H1 (cell line): ENCODE measurements around the gene GP1BB.

Experiments
- CTCF ChIP-seq, 3 experiments: IDR thresholded peaks; 1 replicate in 2 of 3; 2 replicates in 1 of 3; pipeline versions ENCODE4 v1.5.1 to v1.6.1; 2011; ENCODE audit warnings: low read length in 3 of 3, mild to moderate bottlenecking in 3 of 3, inconsistent platforms in 2 of 3, low read depth in 1 of 3, moderate library complexity in 1 of 3; ENCODE audit not compliant: insufficient read depth in 1 of 3; ENCODE audit errors: control extremely low read depth in 1 of 3
- EGR1 ChIP-seq: IDR thresholded peaks from 2 replicates; pipeline ENCODE4 v1.6.1; 2011; ENCODE audit warnings: low read depth, low read length, borderline replicate concordance
- EZH2 ChIP-seq: fragments of 200-600 bp; sonication (generic); IDR thresholded peaks from 2 replicates; pipeline ENCODE4 v1.7.1; 2012; ENCODE audit warnings: low read depth, mild to moderate bottlenecking, moderate library complexity, low read length, inconsistent platforms; ENCODE audit not compliant: severe bottlenecking
- JUN ChIP-seq: IDR thresholded peaks from 2 replicates; pipeline ENCODE4 v1.6.1; 2011; ENCODE audit warnings: low read depth, mild to moderate bottlenecking, improper control_type of control experiment, low read length
- KDM5A ChIP-seq: fragments of 200-600 bp; IDR thresholded peaks from 2 replicates; pipeline ENCODE4 v1.7.1; 2012; ENCODE audit warnings: mild to moderate bottlenecking, low read length, inconsistent platforms, mixed read lengths
- MAX ChIP-seq: IDR thresholded peaks from 2 replicates; pipeline ENCODE4 v1.6.1; 2012; ENCODE audit warnings: inconsistent platforms
- PHF8 ChIP-seq: fragments of 200-600 bp; sonication (generic); conservative IDR thresholded peaks from 2 replicates; pipeline ENCODE4 v1.7.1; 2012; ENCODE audit warnings: low read depth, mild to moderate bottlenecking, inconsistent platforms, low read length, moderate library complexity
- POLR2A ChIP-seq, 2 experiments: IDR thresholded peaks; 1 replicate in 1 of 2; 2 replicates in 1 of 2; pipeline ENCODE4 v1.6.1; 2011; ENCODE audit warnings: low read depth in 2 of 2, low read length in 2 of 2, mild to moderate bottlenecking in 2 of 2; ENCODE audit errors: control extremely low read depth in 1 of 2
- POLR2AphosphoS5 ChIP-seq: IDR thresholded peaks from 2 replicates; pipeline ENCODE4 v1.6.1; 2011; ENCODE audit warnings: low read depth, low read length
- TAF7 ChIP-seq: optimal IDR thresholded peaks from 2 replicates; pipeline ENCODE3; 2011; ENCODE audit warnings: low read depth, mild to moderate bottlenecking, inconsistent platforms, low read length, moderate library complexity, borderline replicate concordance
- USF2 ChIP-seq: IDR thresholded peaks from 2 replicates; pipeline ENCODE4 v1.6.1; 2011; ENCODE audit warnings: low read length, improper control_type of control experiment
- ZNF274 ChIP-seq: IDR thresholded peaks from 2 replicates; pipeline ENCODE4 v1.7.0; 2012; ENCODE audit warnings: low read length, borderline replicate concordance; ENCODE audit errors: extremely low read depth

- TF ChIP-seq POLR2A (IDR thresholded peaks at IDR 0.05; ENCODE audit: control extremely low read depth in 1 of 2, low read depth in 2 of 2, low read length in 2 of 2) (no peak), EGR1 (no peak), USF2 (no peak), CTCF (IDR thresholded peaks at IDR 0.05; ENCODE audit: control extremely low read depth in 1 of 3, insufficient read depth in 1 of 3, low read depth in 1 of 3, low read length in 3 of 3) (no peak), KDM5A (no peak), ZNF274 (no peak), TAF7 (no peak), EZH2 (no peak), MAX (no peak), POLR2AphosphoS5 (no peak), JUN (no peak), PHF8 (no peak)
Measured at GRCh38 chr22:19707347-19708290, 15.7 kb upstream of the GP1BB start.
